H1 (cell line): ENCODE data around the gene CLEC14A. TPM values are rescaled to one million over a fixed set of nuclear protein-coding genes. Genes with fewer than 3 reads are reported as not detected.
A peak's percentile ranks its signal among the peaks of the same experiment; 100 is the strongest.

Source experiments
- CTCF ChIA-PET: fragments of 300-600 bp; sonication (Branson Sonifier 250); formaldehyde crosslinking; loops from one replicate; lab custom pipeline; 2021; ENCODE audit not compliant: partially characterized antibody; lab: Charles Lee
- POLR2A ChIA-PET: fragments of 300-600 bp; sonication (Branson Sonifier 250); formaldehyde crosslinking; loops from one replicate; lab custom pipeline; 2021; ENCODE audit warnings: inconsistent platforms; ENCODE audit not compliant: partially characterized antibody; lab: Charles Lee
- DNase-seq, 2 experiments: peaks; one replicate each; pipeline versions ENCODE4 v3.0.0 to v3.0.0-alpha.2; 2010 to 2022; ENCODE audit warnings: low spot score in 2 of 2, low read depth in 1 of 2, mixed read lengths in 1 of 2
- FAIRE-seq: peaks from 2 replicates; lab custom pipeline; 2011; peaks lifted over from hg19 to GRCh38; lab: Jason Lieb, UNC
- H2AFZ ChIP-seq: 2 replicates; pipeline ENCODE4 v1.8.1; 2012; ENCODE audit warnings: low read length, inconsistent platforms
- H2AK5ac ChIP-seq: 2 replicates; pipeline ENCODE4 v1.6.1; 2013; ENCODE audit warnings: low read depth, low read length
- H2BK120ac ChIP-seq: replicated peaks from 2 replicates; pipeline ENCODE3; 2013; ENCODE audit warnings: low read depth, low read length, inconsistent platforms
- H2BK12ac ChIP-seq: 2 replicates; pipeline ENCODE4 v1.6.1; 2013; ENCODE audit warnings: low read depth, low read length
- H2BK15ac ChIP-seq: 2 replicates; pipeline ENCODE4 v1.6.1; 2013; ENCODE audit warnings: low read length
- H2BK20ac ChIP-seq: 2 replicates; pipeline ENCODE4 v1.6.1; 2013; ENCODE audit warnings: low read length
- H2BK5ac ChIP-seq: 2 replicates; pipeline ENCODE4 v1.6.1; 2013; ENCODE audit warnings: low read depth, low read length
- H3K14ac ChIP-seq: 2 replicates; pipeline ENCODE4 v1.6.1; 2013; ENCODE audit warnings: inconsistent platforms; ENCODE audit not compliant: insufficient read length
- H3K18ac ChIP-seq: 2 replicates; pipeline ENCODE4 v1.6.1; 2013; ENCODE audit warnings: low read length; ENCODE audit errors: extremely low read depth
- H3K23ac ChIP-seq: 2 replicates; pipeline ENCODE4 v1.6.1; 2013; ENCODE audit warnings: inconsistent platforms; ENCODE audit not compliant: insufficient read length
- H3K23me2 ChIP-seq: 2 replicates; pipeline ENCODE4 v1.6.1; 2013; ENCODE audit warnings: low read depth, low read length
- H3K27ac ChIP-seq: 2 replicates; pipeline ENCODE4 v1.6.1; 2011; ENCODE audit warnings: low read depth, low read length, inconsistent platforms
- H3K27me3 ChIP-seq, 4 experiments: replicated peaks in 1 of 4; 1 replicate in 1 of 4; 2 replicates in 3 of 4; pipeline versions ENCODE4 v1.6.1 to v1.8.1; 2011 to 2013; ENCODE audit warnings: low read length in 3 of 4, mild to moderate bottlenecking in 3 of 4, inconsistent platforms in 2 of 4, mixed read lengths in 2 of 4, moderate library complexity in 1 of 4; ENCODE audit not compliant: control insufficient read depth in 3 of 4, insufficient read depth in 3 of 4; ENCODE audit errors: extremely low read depth in 1 of 4
- H3K36me3 ChIP-seq, 4 experiments: 2 replicates each; pipeline versions ENCODE4 v1.6.1 to v1.8.1; 2011 to 2013; ENCODE audit warnings: mild to moderate bottlenecking in 4 of 4, low read length in 3 of 4, moderate library complexity in 2 of 4, control low read depth in 1 of 4, inconsistent platforms in 1 of 4; ENCODE audit not compliant: insufficient read depth in 4 of 4, control insufficient read depth in 2 of 4
- H3K4ac ChIP-seq: replicated peaks from 2 replicates; pipeline ENCODE3; 2013; ENCODE audit warnings: low read length, low read depth, mixed read lengths, inconsistent platforms; ENCODE audit not compliant: insufficient read length
- H3K4me1 ChIP-seq, 4 experiments: replicated peaks in 1 of 4; 1 replicate in 1 of 4; 2 replicates in 3 of 4; pipeline versions ENCODE4 v1.6.1 to v1.8.1; 2011 to 2013; ENCODE audit warnings: low read length in 3 of 4, inconsistent platforms in 2 of 4, mixed read lengths in 1 of 4; ENCODE audit not compliant: insufficient read depth in 4 of 4, control insufficient read depth in 3 of 4
- H3K4me2 ChIP-seq, 2 experiments: 2 replicates each; pipeline versions ENCODE4 v1.6.1 to v1.8.1; 2011 to 2013; ENCODE audit warnings: low read depth in 2 of 2, low read length in 2 of 2, control low read depth in 1 of 2, inconsistent platforms in 1 of 2, mild to moderate bottlenecking in 1 of 2; ENCODE audit not compliant: insufficient read depth in 1 of 2
- H3K4me3 ChIP-seq, 4 experiments: fragments of 200-600, 300-600 bp in 1 of 4; sonication (generic), shearing (Covaris generic), sonication (Bioruptor Twin) in 1 of 4; 2 replicates each; pipeline versions ENCODE4 v1.5.1 to v1.8.1; 2011 to 2016; ENCODE audit warnings: low read length in 4 of 4, low read depth in 3 of 4, control low read depth in 2 of 4, inconsistent platforms in 2 of 4, mild to moderate bottlenecking in 2 of 4, mixed read lengths in 1 of 4, moderate library complexity in 1 of 4; ENCODE audit not compliant: insufficient read depth in 2 of 4; ENCODE audit errors: extremely low read depth in 1 of 4
- H3K56ac ChIP-seq: replicated peaks from 2 replicates; pipeline ENCODE3; 2013; ENCODE audit warnings: low read depth, mild to moderate bottlenecking, mixed read lengths, low read length, inconsistent platforms; ENCODE audit not compliant: insufficient read length
- H3K79me1 ChIP-seq: 2 replicates; pipeline ENCODE4 v1.6.1; 2013; ENCODE audit warnings: low read depth, low read length, control low read depth
- H3K79me2 ChIP-seq, 2 experiments: 2 replicates each; pipeline versions ENCODE4 v1.6.1 to v1.8.1; 2012 to 2013; ENCODE audit warnings: low read length in 2 of 2, mild to moderate bottlenecking in 2 of 2, inconsistent platforms in 1 of 2; ENCODE audit not compliant: insufficient read depth in 2 of 2, control insufficient read depth in 1 of 2
- H3K9ac ChIP-seq, 4 experiments: replicated peaks in 1 of 4; 1 replicate in 1 of 4; 2 replicates in 3 of 4; pipeline versions ENCODE4 v1.6.1 to v1.8.1; 2011 to 2013; ENCODE audit warnings: low read depth in 3 of 4, low read length in 3 of 4, control low read depth in 2 of 4, mild to moderate bottlenecking in 2 of 4, moderate library complexity in 2 of 4, inconsistent platforms in 1 of 4; ENCODE audit errors: extremely low read depth in 1 of 4
- H3K9me3 ChIP-seq, 2 experiments: 2 replicates each; pipeline versions ENCODE4 v1.6.1 to v1.8.1; 2012 to 2013; ENCODE audit warnings: mild to moderate bottlenecking in 2 of 2, moderate library complexity in 2 of 2, control low read depth in 1 of 2, inconsistent platforms in 1 of 2, low read depth in 1 of 2, low read length in 1 of 2, mixed read lengths in 1 of 2; ENCODE audit not compliant: insufficient read depth in 2 of 2
- H4K20me1 ChIP-seq, 2 experiments: replicated peaks in 1 of 2; 2 replicates each; pipeline versions ENCODE3 to v1.8.1; 2011 to 2013; ENCODE audit warnings: inconsistent platforms in 2 of 2, low read length in 2 of 2, mild to moderate bottlenecking in 1 of 2; ENCODE audit not compliant: insufficient read depth in 2 of 2, control insufficient read depth in 1 of 2
- H4K5ac ChIP-seq: 2 replicates; pipeline ENCODE4 v1.6.1; 2013; ENCODE audit warnings: low read length, low read depth, mixed read lengths, inconsistent platforms; ENCODE audit not compliant: insufficient read length
- H4K8ac ChIP-seq: 2 replicates; pipeline ENCODE4 v1.8.0; 2013; ENCODE audit warnings: mild to moderate bottlenecking, moderate library complexity, low read length, inconsistent platforms; ENCODE audit not compliant: insufficient read depth; ENCODE audit errors: extremely low read depth
- H4K91ac ChIP-seq: replicated peaks from 2 replicates; pipeline ENCODE3; 2013; ENCODE audit warnings: low read length, mixed read lengths, inconsistent platforms; ENCODE audit not compliant: insufficient read length
- CTCF ChIP-seq, 3 experiments: IDR thresholded peaks; 1 replicate in 2 of 3; 2 replicates in 1 of 3; pipeline versions ENCODE4 v1.5.1 to v1.6.1; 2011; ENCODE audit warnings: low read length in 3 of 3, mild to moderate bottlenecking in 3 of 3, inconsistent platforms in 2 of 3, low read depth in 1 of 3, moderate library complexity in 1 of 3; ENCODE audit not compliant: insufficient read depth in 1 of 3; ENCODE audit errors: control extremely low read depth in 1 of 3
- FOSL1 ChIP-seq: IDR thresholded peaks from 2 replicates; pipeline ENCODE4 v1.6.1; 2011; ENCODE audit warnings: mild to moderate bottlenecking, low read depth, low read length, moderate library complexity; ENCODE audit not compliant: insufficient read depth
- KDM4A ChIP-seq: IDR thresholded peaks from one replicate; pipeline ENCODE4 v1.7.1; 2012; ENCODE audit warnings: low read depth, mild to moderate bottlenecking, moderate library complexity, low read length, inconsistent platforms; ENCODE audit not compliant: severe bottlenecking
- MAFK ChIP-seq: IDR thresholded peaks from 2 replicates; pipeline ENCODE4 v1.6.1; 2012; ENCODE audit warnings: low read depth, mild to moderate bottlenecking, improper control_type of control experiment, low read length
- RXRA ChIP-seq: IDR thresholded peaks from 2 replicates; pipeline ENCODE4 v1.6.1; 2011; ENCODE audit warnings: low read depth, mild to moderate bottlenecking, low read length, moderate library complexity; ENCODE audit not compliant: insufficient read depth
- TAF1 ChIP-seq: IDR thresholded peaks from 2 replicates; pipeline ENCODE4 v1.6.1; 2011; ENCODE audit warnings: mild to moderate bottlenecking, low read depth, low read length
- TEAD4 ChIP-seq: IDR thresholded peaks from 2 replicates; pipeline ENCODE4 v1.6.1; 2012; ENCODE audit warnings: low read depth, low read length, inconsistent platforms, mixed read lengths
- USF2 ChIP-seq: IDR thresholded peaks from 2 replicates; pipeline ENCODE4 v1.6.1; 2011; ENCODE audit warnings: low read length, improper control_type of control experiment
- ZNF274 ChIP-seq: IDR thresholded peaks from 2 replicates; pipeline ENCODE4 v1.7.0; 2012; ENCODE audit warnings: low read length, borderline replicate concordance; ENCODE audit errors: extremely low read depth
- WGBS, 2 experiments: shearing (Covaris generic) in 1 of 2; methylation state at CpG; one replicate each; pipeline versions ENCODE4 v1.1.6 to v1.1.7; 2013 to 2015; ENCODE audit warnings: low lambda C conversion rate in 2 of 2, mixed read lengths in 2 of 2, inconsistent platforms in 1 of 2, low coverage in 1 of 2, missing lambda C conversion rate in 1 of 2; ENCODE audit not compliant: insufficient replicate concordance in 2 of 2, insufficient coverage in 1 of 2, insufficient read length in 1 of 2; ENCODE audit errors: extremely low coverage in 1 of 2, missing lambda C conversion rate in 1 of 2; 5-methylcytosine and 5-hydroxymethylcytosine counted together
- polyA plus RNA-seq, 7 experiments: library from polyadenylated mRNA; depleted of rRNA in 3 of 7; stranded (reverse) in 5 of 7; unstranded in 2 of 7; fragments of >200 nt in 5 of 7; fragments of 200-250 nt in 2 of 7; gene quantifications; 1 replicate in 5 of 7; 2 replicates in 1 of 7; 4 replicates in 1 of 7; pipeline versions ENCODE4 v1.2.1 to v1.2.3, GENCODE V29; 2011 to 2013; ENCODE audit warnings: missing spikeins in 2 of 7, mixed read lengths in 2 of 7
- total RNA-seq: library from RNA; stranded (reverse); fragmentation: NEBNext Ultra II Directional; extraction: Animal tissue kit (Norgen Biotek cat#: 25700); gene quantifications from 2 replicates; pipeline ENCODE4 v1.2.1, GENCODE V29; 2021

CLEC14A gene
- total and polyA plus RNA-seq, 2 of the 8 experiments (the other 6 are each of a cell fraction or from before 2014, with no cell fraction given): 0.09 to 0.13 TPM

- Histone ChIP-seq H3K27ac (no peak overlapping the region), H3K9ac (no peak overlapping the region), H4K91ac (no peak overlapping the region), H4K5ac (no peak overlapping the region), H2BK15ac (no peak overlapping the region), H2BK20ac (no peak overlapping the region), H3K18ac (no peak overlapping the region), H3K23me2 (no peaks in the 10 kb centered on the region), H2AK5ac (no peak overlapping the region), H3K79me2 (no peaks in the 10 kb centered on the region), H3K79me1 (no peaks in the 10 kb centered on the region), H2BK5ac (no peak overlapping the region), H2BK12ac (no peak overlapping the region), H3K4ac (no peak overlapping the region), H3K4me1 (no peaks in the 10 kb centered on the region), H3K36me3 (no peaks in the 10 kb centered on the region), H3K23ac (no peak overlapping the region), H4K20me1 (no peaks in the 10 kb centered on the region), H3K56ac (no peak overlapping the region), H3K4me2 (no peak overlapping the region), H3K27me3 (peaks cover 0 to 16% (median 9%) of the 10 kb centered on the region in 4 experiments; a peak in 6 of 7 replicates), H2AFZ (no peak overlapping the region), H4K8ac (no peak overlapping the region), H3K9me3 (no peaks in the 10 kb centered on the region), H3K14ac (no peak overlapping the region), H3K4me3 (no peak overlapping the region), H2BK120ac (no peak overlapping the region)
- 91% methylated on average over 3 of the region's 3 CpGs; no CpG with 5 or more reads in 1 of the 2 experiments for WGBS, 2 experiments
- POLR2A ChIA-PET: no interaction called here
- FAIRE-seq (peak; percentile 50), DNase-seq (no peak)
- CTCF ChIA-PET: interaction anchor here (0.7 to 2.4 kb wide), 15 partner anchors 8 to 234 kb away, joined by 3 to 9 read pairs (median 4); no protein-coding TSS in a partner anchor
- TF ChIP-seq FOSL1 (no peak), TAF1 (no peak), ZNF274 (no peak), CTCF (IDR thresholded peaks at IDR 0.05; ENCODE audit: control extremely low read depth in 1 of 3, insufficient read depth in 1 of 3, low read depth in 1 of 3, low read length in 3 of 3) (peak in 2 of 3 experiments; percentile 50 to 62; a peak in 3 of 4 replicates), TEAD4 (no peak), KDM4A (no peak), USF2 (no peak), RXRA (no peak), MAFK (no peak)
Measured at GRCh38 chr14:38248321-38249028, 7.4 kb downstream of the CLEC14A start.
